Loucy (cell line): ENCODE measurements around the gene SKIC2.

Source experiments
- EZH2phosphoT487 ChIP-seq: fragments of 200-600 bp; IDR thresholded peaks from 2 replicates; pipeline ENCODE4 v1.6.1; 2018; ENCODE audit warnings: antibody characterized with exemption, mild to moderate bottlenecking, moderate library complexity, borderline replicate concordance
- TF ChIP-seq, protein P1 (sequence below): fragments of 200-600 bp; sonication (generic); conservative IDR thresholded peaks from 2 replicates; pipeline ENCODE4 v1.5.1; 2014; ENCODE audit warnings: mild to moderate bottlenecking, antibody characterized with exemption, low read length

DNA sequence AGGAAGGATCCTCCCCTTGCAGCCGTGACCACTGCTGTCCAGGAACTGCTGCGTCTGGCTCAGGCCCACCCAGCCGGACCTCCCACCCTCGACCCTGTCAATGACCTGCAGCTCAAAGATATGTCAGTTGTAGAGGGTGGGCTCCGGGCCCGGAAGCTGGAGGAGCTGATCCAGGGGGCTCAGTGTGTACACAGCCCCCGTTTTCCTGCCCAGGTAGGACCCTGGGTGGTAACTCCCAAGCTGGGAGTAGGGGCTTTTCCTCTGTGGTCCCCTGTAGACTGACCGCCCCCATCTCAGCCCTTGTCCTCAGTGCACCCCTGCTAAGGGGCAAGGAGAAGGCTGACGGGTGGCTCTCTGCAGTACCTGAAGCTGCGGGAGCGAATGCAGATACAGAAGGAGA lies 9.4 kb downstream of the SKIC2 start:
- TF ChIP-seq, protein P1, sequence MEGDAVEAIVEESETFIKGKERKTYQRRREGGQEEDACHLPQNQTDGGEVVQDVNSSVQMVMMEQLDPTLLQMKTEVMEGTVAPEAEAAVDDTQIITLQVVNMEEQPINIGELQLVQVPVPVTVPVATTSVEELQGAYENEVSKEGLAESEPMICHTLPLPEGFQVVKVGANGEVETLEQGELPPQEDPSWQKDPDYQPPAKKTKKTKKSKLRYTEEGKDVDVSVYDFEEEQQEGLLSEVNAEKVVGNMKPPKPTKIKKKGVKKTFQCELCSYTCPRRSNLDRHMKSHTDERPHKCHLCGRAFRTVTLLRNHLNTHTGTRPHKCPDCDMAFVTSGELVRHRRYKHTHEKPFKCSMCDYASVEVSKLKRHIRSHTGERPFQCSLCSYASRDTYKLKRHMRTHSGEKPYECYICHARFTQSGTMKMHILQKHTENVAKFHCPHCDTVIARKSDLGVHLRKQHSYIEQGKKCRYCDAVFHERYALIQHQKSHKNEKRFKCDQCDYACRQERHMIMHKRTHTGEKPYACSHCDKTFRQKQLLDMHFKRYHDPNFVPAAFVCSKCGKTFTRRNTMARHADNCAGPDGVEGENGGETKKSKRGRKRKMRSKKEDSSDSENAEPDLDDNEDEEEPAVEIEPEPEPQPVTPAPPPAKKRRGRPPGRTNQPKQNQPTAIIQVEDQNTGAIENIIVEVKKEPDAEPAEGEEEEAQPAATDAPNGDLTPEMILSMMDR = no peak
- no peak for TF ChIP-seq EZH2phosphoT487
